ENCODE measurements around the gene EMP1. TPM values are rescaled to one million over a fixed set of nuclear protein-coding genes. Genes with fewer than 3 reads are reported as not detected.

Gene EMP1
- total and polyA plus RNA-seq, 4 donors, result 67.5 to 348 (median 167) TPM

DNA sequence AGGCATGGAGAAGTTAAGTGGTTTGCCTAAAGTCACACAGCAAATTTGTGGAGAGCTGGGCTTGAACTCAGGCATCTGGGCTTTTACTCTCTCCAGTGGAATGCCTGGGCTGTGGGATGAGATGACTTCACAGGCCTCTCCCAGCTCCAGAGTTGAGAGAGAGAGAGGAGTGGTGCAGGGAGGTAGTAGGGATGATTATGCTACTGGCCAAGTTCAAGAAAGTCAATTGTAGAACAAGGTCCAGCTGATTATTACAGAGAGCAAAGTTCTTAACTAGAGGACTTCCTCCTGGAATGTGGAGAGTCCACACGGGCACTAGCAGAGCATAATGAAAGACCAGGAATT, 769 bp upstream of the EMP1 start:
- WGBS, 2 donors, result 11 to 19% methylated on average over 1 of the region's 1 CpG
- Histone ChIP-seq H3K4me3 (no peak overlapping the region), H3K9me3 (ENCODE audit: control insufficient read depth in 4 of 4, insufficient read depth in 3 of 4, low read length in 3 of 4) (no peaks in the 10 kb centered on the region), H3K9ac (ENCODE audit: insufficient read depth in 1 of 2, low read length in 2 of 2) (no peak overlapping the region), H3K36me3 (ENCODE audit: control insufficient read depth in 4 of 4, insufficient read depth in 4 of 4, low read length in 4 of 4) (no peaks in the 10 kb centered on the region), H3K4me1 (ENCODE audit: control insufficient read depth in 5 of 5, insufficient read depth in 5 of 5, low read length in 5 of 5) (peaks cover 7 to 79% (median 17%) of the 10 kb centered on the region in 5 donors), H3K27ac (ENCODE audit: low read depth in 1 of 2, low read length in 1 of 2) (peak overlapping the region; percentile 56 to 88), H3K27me3 (ENCODE audit: control insufficient read depth in 3 of 3, insufficient read depth in 3 of 3, low read length in 2 of 3) (no peaks in the 10 kb centered on the region)
- DNase-seq (no peak), ATAC-seq (ENCODE audit: insufficient read depth, low FRiP score) (no peak)
- TF ChIP-seq, protein P1, sequence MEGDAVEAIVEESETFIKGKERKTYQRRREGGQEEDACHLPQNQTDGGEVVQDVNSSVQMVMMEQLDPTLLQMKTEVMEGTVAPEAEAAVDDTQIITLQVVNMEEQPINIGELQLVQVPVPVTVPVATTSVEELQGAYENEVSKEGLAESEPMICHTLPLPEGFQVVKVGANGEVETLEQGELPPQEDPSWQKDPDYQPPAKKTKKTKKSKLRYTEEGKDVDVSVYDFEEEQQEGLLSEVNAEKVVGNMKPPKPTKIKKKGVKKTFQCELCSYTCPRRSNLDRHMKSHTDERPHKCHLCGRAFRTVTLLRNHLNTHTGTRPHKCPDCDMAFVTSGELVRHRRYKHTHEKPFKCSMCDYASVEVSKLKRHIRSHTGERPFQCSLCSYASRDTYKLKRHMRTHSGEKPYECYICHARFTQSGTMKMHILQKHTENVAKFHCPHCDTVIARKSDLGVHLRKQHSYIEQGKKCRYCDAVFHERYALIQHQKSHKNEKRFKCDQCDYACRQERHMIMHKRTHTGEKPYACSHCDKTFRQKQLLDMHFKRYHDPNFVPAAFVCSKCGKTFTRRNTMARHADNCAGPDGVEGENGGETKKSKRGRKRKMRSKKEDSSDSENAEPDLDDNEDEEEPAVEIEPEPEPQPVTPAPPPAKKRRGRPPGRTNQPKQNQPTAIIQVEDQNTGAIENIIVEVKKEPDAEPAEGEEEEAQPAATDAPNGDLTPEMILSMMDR (IDR thresholded peaks at IDR 0.05; ENCODE audit: control extremely low read depth, extremely low read depth), result no peak

DNA sequence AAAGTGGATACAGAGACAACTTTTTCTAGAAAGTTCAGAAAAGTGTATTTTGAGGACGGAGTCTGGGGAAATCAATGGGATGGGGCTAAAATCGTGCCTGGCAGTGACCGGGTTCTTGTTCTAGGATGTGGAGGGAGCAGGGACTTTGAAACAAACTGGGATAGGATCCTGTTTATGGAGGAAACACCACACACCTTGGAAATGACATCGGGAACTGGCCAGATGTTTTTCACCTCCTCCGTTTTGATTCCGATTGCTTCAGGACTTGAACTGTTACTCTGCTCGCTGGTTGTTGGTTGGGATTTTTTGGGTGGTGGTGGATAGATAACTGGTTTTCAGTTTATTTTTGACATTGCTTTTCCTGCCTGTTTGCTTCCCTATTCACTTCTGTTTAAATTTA, 506 bp downstream of the EMP1 start:
- Histone ChIP-seq H3K4me3 (peak overlapping the region; percentile 71), H3K9ac (ENCODE audit: insufficient read depth in 1 of 2, low read length in 2 of 2) (peak overlapping the region; percentile 29 to 80), H3K36me3 (ENCODE audit: control insufficient read depth in 4 of 4, insufficient read depth in 4 of 4, low read length in 4 of 4) (no peaks in the 10 kb centered on the region), H3K27me3 (ENCODE audit: control insufficient read depth in 3 of 3, insufficient read depth in 3 of 3, low read length in 2 of 3) (no peaks in the 10 kb centered on the region), H3K9me3 (ENCODE audit: control insufficient read depth in 4 of 4, insufficient read depth in 3 of 4, low read length in 3 of 4) (peaks cover 0 to 2% (median 0%) of the 10 kb centered on the region in 4 donors), H3K4me1 (ENCODE audit: control insufficient read depth in 5 of 5, insufficient read depth in 5 of 5, low read length in 5 of 5) (peaks cover 12 to 82% (median 17%) of the 10 kb centered on the region in 5 donors), H3K27ac (ENCODE audit: low read depth in 1 of 2, low read length in 1 of 2) (peak overlapping the region; percentile 91 to 99)
- DNase-seq (peak in 1 of 3 donors; percentile 39), ATAC-seq (ENCODE audit: insufficient read depth, low FRiP score) (no peak)
- TF ChIP-seq, protein P1 (IDR thresholded peaks at IDR 0.05; ENCODE audit: control extremely low read depth, extremely low read depth), result no peak
- 25 to 42% methylated on average over 7 of the region's 7 CpGs for WGBS, 2 donors

DNA sequence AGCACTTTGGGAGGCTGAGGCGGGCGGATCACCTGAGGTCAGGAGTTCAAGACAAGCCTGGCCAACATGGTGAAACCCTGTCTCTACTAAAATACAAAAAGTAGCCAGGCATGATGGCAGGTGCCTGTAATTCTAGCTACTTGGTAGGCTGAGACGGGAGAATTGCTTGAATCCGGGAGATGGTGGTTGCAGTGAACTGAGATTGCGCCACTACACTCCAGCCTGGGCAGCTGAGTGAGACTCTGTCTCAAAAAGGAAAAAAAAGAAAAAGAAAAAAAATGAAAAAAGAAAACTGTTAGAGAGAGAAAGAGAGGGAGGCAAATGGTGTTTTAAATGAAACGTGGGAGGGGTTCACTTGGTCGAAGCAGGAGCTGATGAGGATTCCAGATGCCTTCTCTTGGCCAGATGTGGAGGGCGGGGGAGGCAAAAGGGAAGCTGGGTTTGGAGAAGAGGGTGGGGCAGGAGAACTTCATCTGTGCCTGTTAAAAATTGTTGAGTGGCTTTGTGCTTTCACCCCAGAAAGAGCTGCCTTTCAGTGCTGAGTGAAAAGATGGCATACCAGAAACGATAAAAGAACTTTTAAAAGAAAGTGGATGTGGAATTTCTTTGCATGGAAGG, 1.1 kb downstream of the EMP1 start:
- Histone ChIP-seq H3K36me3 (ENCODE audit: control insufficient read depth in 4 of 4, insufficient read depth in 4 of 4, low read length in 4 of 4) (no peaks in the 10 kb centered on the region), H3K9ac (ENCODE audit: insufficient read depth in 1 of 2, low read length in 2 of 2) (peak overlapping the region; percentile 29 to 77), H3K27ac (ENCODE audit: low read depth in 1 of 2, low read length in 1 of 2) (peak overlapping the region; percentile 91 to 99), H3K9me3 (ENCODE audit: control insufficient read depth in 4 of 4, insufficient read depth in 3 of 4, low read length in 3 of 4) (peaks cover 0 to 2% (median 0%) of the 10 kb centered on the region in 4 donors), H3K4me3 (peak overlapping the region; percentile 71), H3K27me3 (ENCODE audit: control insufficient read depth in 3 of 3, insufficient read depth in 3 of 3, low read length in 2 of 3) (no peaks in the 10 kb centered on the region), H3K4me1 (ENCODE audit: control insufficient read depth in 5 of 5, insufficient read depth in 5 of 5, low read length in 5 of 5) (peaks cover 12 to 85% (median 19%) of the 10 kb centered on the region in 5 donors)
- ATAC-seq (ENCODE audit: insufficient read depth, low FRiP score) (no peak), DNase-seq (peak; percentile 77 to 87 (median 86))
- TF ChIP-seq, protein P1 (IDR thresholded peaks at IDR 0.05; ENCODE audit: control extremely low read depth, extremely low read depth), result no peak
- WGBS, 2 donors, result 23 to 34% methylated on average over 9 of the region's 9 CpGs
